HepG2 (cell line): ENCODE data around the gene IL2RG. TPM values are rescaled to one million over a fixed set of nuclear protein-coding genes. Genes with fewer than 3 reads are reported as not detected.
A peak's percentile ranks its signal among the peaks of the same experiment; 100 is the strongest.

Experiments used
- ATAC-seq: fragments of 200-7000 bp; cut with Tn5 transposase; 3 replicates; pipeline ENCODE4 v1.9.1; 2020; ENCODE audit warnings: mild to moderate bottlenecking, moderate library complexity
- BruUV-seq: library from RNA; stranded (reverse); fragments of 400-500 nt; replicated peaks from 2 replicates; lab custom pipeline; 2021; lab: Mats Ljungman, UMichigan
- CTCF ChIA-PET: fragments of 300-600 bp; formaldehyde crosslinking; extraction: SDS; loops from one replicate; lab custom pipeline; 2021; ENCODE audit warnings: low total read pairs, inconsistent platforms, low intra/inter-chr PET ratio; lab: Yijun Ruan, JAX
- POLR2A ChIA-PET: fragments of 350-600 bp; sonication (Branson Sonifier 250); formaldehyde crosslinking; loops from one replicate; lab custom pipeline; 2020; ENCODE audit warnings: antibody characterized with exemption, inconsistent platforms; lab: Yijun Ruan, JAX
- DNase-seq: peaks from one replicate; pipeline ENCODE4 v3.0.0-alpha.2; 2015; ENCODE audit warnings: low spot score
- FAIRE-seq: peaks from 3 replicates; lab custom pipeline; 2011; peaks lifted over from hg19 to GRCh38; lab: Jason Lieb, UNC
- H2AFZ ChIP-seq: one replicate; pipeline ENCODE4 v1.6.1; 2011; ENCODE audit warnings: low read length, inconsistent platforms
- H3K27ac ChIP-seq: fragments of 300-600 bp; 3 replicates; pipeline ENCODE4 v1.8.0; 2011; ENCODE audit warnings: mixed run types, mild to moderate bottlenecking, mixed read lengths, low read length, inconsistent platforms; ENCODE audit not compliant: insufficient read depth; ENCODE audit errors: extremely low read length
- H3K27me3 ChIP-seq, 2 experiments: fragments of 200-600 bp in 1 of 2; 2 replicates in 1 of 2; 3 replicates in 1 of 2; pipeline versions ENCODE4 v1.6.0 to v1.8.0; 2011; ENCODE audit warnings: low read length in 2 of 2, mild to moderate bottlenecking in 2 of 2, moderate library complexity in 2 of 2, inconsistent platforms in 1 of 2; ENCODE audit not compliant: insufficient read depth in 2 of 2, control insufficient read depth in 1 of 2
- H3K36me3 ChIP-seq, 2 experiments: fragments of 200-600 bp in 1 of 2; replicated peaks in 1 of 2; 2 replicates in 1 of 2; 3 replicates in 1 of 2; pipeline versions ENCODE4 v1.5.1 to v1.8.0; 2011; ENCODE audit warnings: low read length in 2 of 2, inconsistent platforms in 1 of 2; ENCODE audit not compliant: insufficient read depth in 2 of 2, control insufficient read depth in 1 of 2
- H3K4me1 ChIP-seq: 2 replicates; pipeline ENCODE4 v1.5.1; 2012; ENCODE audit warnings: low read length, inconsistent platforms; ENCODE audit not compliant: insufficient read depth
- H3K4me2 ChIP-seq: 2 replicates; pipeline ENCODE4 v1.6.0; 2011; ENCODE audit warnings: low read depth, low read length, inconsistent platforms
- H3K4me3 ChIP-seq, 3 experiments: fragments of 200-600 bp in 1 of 3; sonication (generic), shearing (Covaris generic) in 1 of 3; replicated peaks in 1 of 3; 2 replicates each; pipeline ENCODE4 v1.5.1; 2011 to 2016; ENCODE audit warnings: low read length in 3 of 3, inconsistent platforms in 2 of 3, low read depth in 2 of 3, mild to moderate bottlenecking in 2 of 3, control low read depth in 1 of 3, mixed read lengths in 1 of 3; ENCODE audit not compliant: insufficient read depth in 1 of 3
- H3K79me2 ChIP-seq: one replicate; pipeline ENCODE4 v1.6.1; 2011; ENCODE audit warnings: low read length, inconsistent platforms; ENCODE audit not compliant: insufficient read depth
- H3K9ac ChIP-seq: 2 replicates; pipeline ENCODE4 v1.6.0; 2011; ENCODE audit warnings: mild to moderate bottlenecking, low read depth, low read length, inconsistent platforms; ENCODE audit not compliant: insufficient read depth
- H3K9me3 ChIP-seq: 2 replicates; pipeline ENCODE4 v1.5.1; 2012; ENCODE audit warnings: mild to moderate bottlenecking, low read length
- H4K20me1 ChIP-seq: 2 replicates; pipeline ENCODE4 v1.6.0; 2011; ENCODE audit warnings: inconsistent platforms, mild to moderate bottlenecking, low read length, moderate library complexity; ENCODE audit not compliant: insufficient read depth
- AFF4 ChIP-seq: sonication (generic); formaldehyde crosslinking; IDR thresholded peaks from 2 replicates; pipeline ENCODE4 v1.4.0; 2020; ENCODE audit warnings: missing genetic modification reagents
- ARHGAP35 ChIP-seq: sonication (generic); formaldehyde crosslinking; IDR thresholded peaks from 2 replicates; pipeline ENCODE4 v1.9.0; 2022; ENCODE audit warnings: mild to moderate bottlenecking, inconsistent platforms, moderate library complexity, missing genetic modification reagents, borderline replicate concordance
- CEBPB ChIP-seq: IDR thresholded peaks from 2 replicates; pipeline ENCODE4 v1.6.1; 2011; ENCODE audit warnings: low read depth, low read length, improper control_type of control experiment, borderline replicate concordance
- FOXK1 ChIP-seq: sonication (generic); formaldehyde crosslinking; IDR thresholded peaks from 2 replicates; pipeline ENCODE4 v1.4.0; 2020; ENCODE audit warnings: low read depth, missing genetic modification reagents, borderline replicate concordance
- GABPA ChIP-seq, 2 experiments: IDR thresholded peaks; 2 replicates each; pipeline ENCODE4 v1.6.1; 2011 to 2016; ENCODE audit warnings: low read depth in 2 of 2, low read length in 1 of 2, missing biosample characterization in 1 of 2, missing genetic modification characterization in 1 of 2
- MAX ChIP-seq: IDR thresholded peaks from 2 replicates; pipeline ENCODE4 v1.6.1; 2012; ENCODE audit warnings: inconsistent platforms
- MTA1 ChIP-seq: sonication (generic); formaldehyde crosslinking; IDR thresholded peaks from 2 replicates; pipeline ENCODE4 v1.4.0; 2020; ENCODE audit warnings: missing genetic modification reagents, mild to moderate bottlenecking, borderline replicate concordance
- MXD3 ChIP-seq: IDR thresholded peaks from 2 replicates; pipeline ENCODE4 v1.6.1; 2016; ENCODE audit warnings: mild to moderate bottlenecking, missing biosample characterization, missing genetic modification reagents
- REST ChIP-seq, 2 experiments: IDR thresholded peaks; 2 replicates each; pipeline ENCODE4 v1.6.1; 2011 to 2012; ENCODE audit warnings: low read length in 2 of 2, borderline replicate concordance in 1 of 2, low read depth in 1 of 2, mild to moderate bottlenecking in 1 of 2, moderate library complexity in 1 of 2
- RXRA ChIP-seq: sonication (generic); formaldehyde crosslinking; IDR thresholded peaks from 2 replicates; pipeline ENCODE4 v1.5.1; 2020; ENCODE audit warnings: missing genetic modification reagents
- SALL1 ChIP-seq: sonication (generic); formaldehyde crosslinking; IDR thresholded peaks from 2 replicates; pipeline ENCODE4 v1.8.0; 2022; ENCODE audit warnings: mild to moderate bottlenecking, missing genetic modification reagents
- SNAI1 ChIP-seq: sonication (generic); formaldehyde crosslinking; IDR thresholded peaks from 2 replicates; pipeline ENCODE4 v1.5.0; 2020; ENCODE audit warnings: mild to moderate bottlenecking, missing genetic modification reagents, borderline replicate concordance
- SP2 ChIP-seq: sonication (generic); formaldehyde crosslinking; IDR thresholded peaks from 2 replicates; pipeline ENCODE4 v1.5.1; 2020; ENCODE audit warnings: mild to moderate bottlenecking, missing genetic modification reagents
- ZKSCAN8 ChIP-seq: IDR thresholded peaks from 2 replicates; pipeline ENCODE4 v1.6.1; 2016; ENCODE audit warnings: borderline replicate concordance, missing genetic modification reagents, missing compliant biosample characterization
- ZNF253 ChIP-seq: sonication (generic); formaldehyde crosslinking; IDR thresholded peaks from 2 replicates; pipeline ENCODE4 v1.8.0; 2022; ENCODE audit warnings: mild to moderate bottlenecking, missing genetic modification reagents, borderline replicate concordance
- ZNF30 ChIP-seq: sonication (generic); formaldehyde crosslinking; IDR thresholded peaks from 2 replicates; pipeline ENCODE4 v1.5.0; 2020; ENCODE audit warnings: mild to moderate bottlenecking, missing genetic modification reagents
- ZNF75D ChIP-seq: sonication (generic); formaldehyde crosslinking; IDR thresholded peaks from 2 replicates; pipeline ENCODE4 v1.8.1; 2023; ENCODE audit warnings: missing genetic modification reagents, mild to moderate bottlenecking, borderline replicate concordance
- WGBS: methylation state at CpG from one replicate; pipeline ENCODE4 v1.1.6; 2017; ENCODE audit warnings: low lambda C conversion rate; 5-methylcytosine and 5-hydroxymethylcytosine counted together
- in situ Hi-C: cut with HindIII; loops from 2 replicates; pipeline ENCODE4 v1.10.0; 2017; ENCODE audit warnings: low pct_unique_long_range_greater_than_20kb; ENCODE audit not compliant: extremely low pct_ligation_motif_present
- intact Hi-C: fragments of 100-400 bp; cut with micrococcal nuclease; formaldehyde crosslinking; loops from one replicate; pipeline ENCODE4 v1.10.0; 2022; ENCODE audit not compliant: unreplicated experiment
- polyA plus RNA-seq, 8 experiments: library from polyadenylated mRNA; depleted of rRNA in 3 of 8; stranded (reverse) in 7 of 8; unstranded in 1 of 8; fragments of >200 nt; fragmentation: Illumina TruSeq in 4 of 8; extraction: Trizol in 4 of 8; gene quantifications; 2 replicates each; pipeline versions ENCODE4 v1.2.1 to v1.2.3, GENCODE V29; 2011 to 2016; ENCODE audit warnings: low read depth in 4 of 8, missing spikeins in 1 of 8, mixed read lengths in 1 of 8; ENCODE audit not compliant: insufficient read depth in 1 of 8
- total RNA-seq, 5 experiments: library from RNA; depleted of rRNA; stranded (reverse); fragments of >200 nt; fragmentation: Illumina TruSeq; extraction: Trizol; gene quantifications; 2 replicates each; pipeline ENCODE4 v1.2.3, GENCODE V29; 2016; ENCODE audit warnings: low read depth in 1 of 5

IL2RG gene
- total and polyA plus RNA-seq, 2 of the 13 experiments (the other 11 are each of a cell fraction or from before 2014, with no cell fraction given): 0.98 TPM; not detected in 1

- TF ChIP-seq REST (IDR thresholded peaks at IDR 0.05; ENCODE audit: borderline replicate concordance in 1 of 2, low read depth in 1 of 2, low read length in 2 of 2) (no peak), MXD3 (CRISPR knock-in tag) (no peak), ZNF75D (no peak), ZKSCAN8 (CRISPR knock-in tag) (no peak), SNAI1 (no peak), ZNF253 (CRISPR knock-in tag) (no peak), ZNF30 (CRISPR knock-in tag) (no peak), SP2 (CRISPR knock-in tag) (no peak)
Observed at GRCh38 chrX:71091263-71091662, 20.1 kb downstream of the IL2RG start (continued).

GRCh38 chrX:71085900-71086299 is 25.5 kb downstream of the IL2RG start:
- H3K9me3 ChIP-seq: no peaks in the 10 kb centered on the region
- intact Hi-C loops (no loop called here), in situ Hi-C loops (no loop called here)
- no peak overlapping the region for H3K4me2 ChIP-seq
- no peaks in the 10 kb centered on the region for H3K27me3 ChIP-seq
- H2AFZ ChIP-seq: no peak overlapping the region
- H3K36me3 ChIP-seq: no peaks in the 10 kb centered on the region
- DNase-seq (no peak), FAIRE-seq (peak; percentile 51), ATAC-seq (no peak)
- H4K20me1 ChIP-seq: no peaks in the 10 kb centered on the region
- no peak overlapping the region for H3K4me3 ChIP-seq
- WGBS: 38% methylated on average over 4 of the region's 4 CpGs
- ChIA-PET POLR2A (no interaction called here), CTCF (no interaction called here)
- no peaks in the 10 kb centered on the region for H3K79me2 ChIP-seq
- no TSS peak for BruUV-seq
- H3K4me1 ChIP-seq: peaks cover 20% of the 10 kb centered on the region
- H3K27ac ChIP-seq: no peak overlapping the region
- no peak overlapping the region for H3K9ac ChIP-seq
- no peak for TF ChIP-seq FOXK1
- no peak for TF ChIP-seq MTA1
- no peak for TF ChIP-seq GABPA (IDR thresholded peaks at IDR 0.05; ENCODE audit: low read depth, low read length)
- no peak for TF ChIP-seq GABPA (CRISPR knock-in tag; IDR thresholded peaks at IDR 0.05; ENCODE audit: low read depth)
- TF ChIP-seq CEBPB: no peak
- TF ChIP-seq ARHGAP35 (CRISPR knock-in tag): no peak
- no peak for TF ChIP-seq MAX
- TF ChIP-seq RXRA: no peak
- no peak for TF ChIP-seq AFF4 (CRISPR knock-in tag)
- TF ChIP-seq SALL1: no peak
